ENCODE measurements around the gene FBXL7. TPM values are rescaled to one million over a fixed set of nuclear protein-coding genes. Genes with fewer than 3 reads are reported as not detected.

The FBXL7 gene
- total RNA-seq, 2 donors from 2014 or later, result not detected

- H3K9me3 Mint-ChIP-seq, result peaks cover 11% of the 10 kb centered on the region
- no peak overlapping the region for H3K27ac Mint-ChIP-seq
- ATAC-seq (no peak), DNase-seq (ENCODE audit: low spot score) (no peak)
- no peaks in the 10 kb centered on the region for H3K36me3 Mint-ChIP-seq
- no peak overlapping the region for H3K4me3 Mint-ChIP-seq
- H3K4me1 Mint-ChIP-seq (ENCODE audit: low read depth in 2 of 2), result no peaks in the 10 kb centered on the region
- no peaks in the 10 kb centered on the region for H3K27me3 Mint-ChIP-seq
Measured at GRCh38 chr5:15489571-15490235, 10.3 kb upstream of the FBXL7 start.

DNA sequence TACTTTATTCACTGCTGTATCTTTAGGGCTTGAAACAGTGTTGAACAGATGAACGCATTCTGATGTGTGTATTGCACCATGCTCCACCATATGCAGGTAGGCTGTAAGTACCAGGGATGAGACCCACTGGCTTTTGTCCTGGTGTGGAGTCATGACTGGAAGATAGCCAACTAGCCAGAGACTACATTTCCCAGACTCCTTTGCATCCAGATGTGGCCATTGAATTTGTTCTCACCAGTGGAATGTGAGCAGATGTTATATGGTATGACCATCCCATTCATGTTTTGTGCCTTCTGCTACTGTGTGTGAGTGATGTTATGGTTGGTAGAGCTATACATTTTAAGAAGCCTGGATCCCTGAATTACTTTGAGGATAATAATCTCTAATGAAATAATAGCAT, 7.4 kb upstream of the FBXL7 start:
- Mint-ChIP-seq H3K36me3 (no peaks in the 10 kb centered on the region), H3K27ac (no peak overlapping the region), H3K27me3 (no peaks in the 10 kb centered on the region), H3K4me1 (ENCODE audit: low read depth in 2 of 2) (no peaks in the 10 kb centered on the region), H3K4me3 (no peak overlapping the region), H3K9me3 (peaks cover 11% of the 10 kb centered on the region)
- DNase-seq (ENCODE audit: low spot score) (no peak), ATAC-seq (no peak)

GRCh38 chr5:15493501-15493900, 6.5 kb upstream of the FBXL7 start:
- no peak overlapping the region for H3K4me3 Mint-ChIP-seq
- peaks cover 6% of the 10 kb centered on the region for H3K36me3 Mint-ChIP-seq
- H3K27me3 Mint-ChIP-seq, result peaks cover 3 to 6% of the 10 kb centered on the region in 2 donors
- H3K27ac Mint-ChIP-seq, result no peak overlapping the region
- no peaks in the 10 kb centered on the region for H3K4me1 Mint-ChIP-seq (ENCODE audit: low read depth in 2 of 2)
- no peak for ATAC-seq
- no peak for DNase-seq (ENCODE audit: low spot score)
- H3K9me3 Mint-ChIP-seq, result peaks cover 11% of the 10 kb centered on the region

- H3K9me3 Mint-ChIP-seq, result peaks cover 11% of the 10 kb centered on the region
- no peak overlapping the region for H3K27ac Mint-ChIP-seq
- H3K27me3 Mint-ChIP-seq, result peaks cover 4 to 7% of the 10 kb centered on the region in 2 donors
- H3K4me3 Mint-ChIP-seq, result no peak overlapping the region
- H3K4me1 Mint-ChIP-seq (ENCODE audit: low read depth in 2 of 2), result no peaks in the 10 kb centered on the region
- H3K36me3 Mint-ChIP-seq, result peaks cover 6% of the 10 kb centered on the region
- no peak for ATAC-seq
- DNase-seq (ENCODE audit: low spot score), result no peak
Measured at GRCh38 chr5:15495026-15495425, 5.0 kb upstream of the FBXL7 start.

GRCh38 chr5:15496886-15497285, 3.1 kb upstream of the FBXL7 start:
- Mint-ChIP-seq H3K9me3 (peaks cover 3% of the 10 kb centered on the region), H3K36me3 (peaks cover 6% of the 10 kb centered on the region), H3K4me1 (ENCODE audit: low read depth in 2 of 2) (no peaks in the 10 kb centered on the region), H3K27ac (no peak overlapping the region), H3K27me3 (peaks cover 11 to 16% of the 10 kb centered on the region in 2 donors), H3K4me3 (no peak overlapping the region)
- ATAC-seq (no peak), DNase-seq (ENCODE audit: low spot score) (no peak)

DNA sequence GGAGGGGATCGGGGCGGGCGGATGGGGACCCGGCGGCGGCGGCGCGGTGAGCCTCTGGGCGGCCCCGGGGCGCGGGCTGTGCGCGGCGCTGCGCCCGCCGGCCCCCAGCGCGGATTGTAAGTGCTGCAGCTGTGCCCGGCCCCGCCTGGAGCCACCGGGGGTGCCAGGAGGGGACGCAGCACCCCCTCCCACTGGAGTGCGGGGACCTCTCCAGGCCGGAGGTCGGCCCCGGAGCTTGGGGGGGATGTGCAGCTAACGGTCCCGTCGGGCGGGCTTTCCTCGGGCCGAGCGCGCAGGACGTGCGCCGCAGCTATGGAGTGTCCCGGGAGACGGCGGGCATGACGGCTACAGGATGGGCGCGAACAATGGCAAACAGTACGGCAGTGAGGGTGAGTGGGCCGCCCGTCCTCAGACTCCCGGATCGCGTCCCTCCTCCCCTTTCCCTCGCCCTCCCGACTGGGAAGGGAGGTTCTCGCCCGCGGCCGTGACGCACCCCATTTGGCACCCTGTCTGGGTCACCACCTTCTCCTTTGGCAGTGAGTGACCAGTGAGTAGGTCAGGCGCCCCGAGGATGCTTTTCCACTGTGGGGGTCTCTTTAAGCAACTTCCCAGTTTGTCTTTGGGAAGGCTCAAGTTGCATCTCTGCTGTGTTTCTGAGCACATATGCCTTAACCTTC, 483 bp downstream of the FBXL7 start:
- H3K4me3 Mint-ChIP-seq, result no peak overlapping the region
- H3K4me1 Mint-ChIP-seq (ENCODE audit: low read depth in 2 of 2), result no peaks in the 10 kb centered on the region
- no peak overlapping the region for H3K27ac Mint-ChIP-seq
- H3K9me3 Mint-ChIP-seq, result peaks cover 3% of the 10 kb centered on the region
- peaks cover 6% of the 10 kb centered on the region for H3K36me3 Mint-ChIP-seq
- H3K27me3 Mint-ChIP-seq, result peaks cover 18 to 19% of the 10 kb centered on the region in 2 donors
- peak in 1 of 2 donors; percentile 17 for ATAC-seq
- DNase-seq (ENCODE audit: low spot score), result no peak

DNA sequence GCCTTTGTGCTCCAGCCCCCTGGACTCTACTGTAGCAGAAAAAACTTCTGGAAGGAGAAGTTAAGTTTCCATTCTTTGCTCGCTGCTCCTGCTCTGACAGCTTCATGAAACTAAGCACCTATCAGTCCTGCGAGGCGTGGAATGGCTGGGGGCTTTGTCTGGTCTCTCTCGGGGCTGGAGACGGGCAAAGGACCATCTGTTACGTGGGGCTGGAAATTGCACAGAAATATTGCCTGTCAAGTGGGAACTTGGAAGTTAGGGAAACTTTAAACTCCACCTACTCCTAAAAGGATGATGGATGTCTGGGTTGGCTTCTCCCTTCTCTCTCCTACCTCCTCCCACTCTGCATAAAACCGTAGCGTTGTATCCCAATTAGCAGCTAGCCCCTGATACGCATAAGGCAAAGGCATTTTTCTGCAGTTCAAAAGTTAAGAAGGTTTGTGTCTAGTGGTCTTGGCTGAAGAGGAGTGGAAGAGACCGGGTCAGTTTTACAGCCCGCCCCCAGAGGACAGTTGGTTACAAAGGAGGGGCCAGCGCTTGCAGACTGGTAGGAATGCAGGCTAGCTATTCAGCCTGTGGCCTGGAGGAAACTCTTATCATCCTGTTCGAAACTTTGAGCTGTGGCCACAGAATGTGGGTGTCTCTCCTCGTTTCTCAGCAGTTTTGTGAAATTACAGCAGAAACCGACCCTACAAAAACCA, 1.3 kb downstream of the FBXL7 start:
- H3K4me3 Mint-ChIP-seq, result no peak overlapping the region
- peaks cover 18 to 19% of the 10 kb centered on the region in 2 donors for H3K27me3 Mint-ChIP-seq
- H3K4me1 Mint-ChIP-seq (ENCODE audit: low read depth in 2 of 2), result no peaks in the 10 kb centered on the region
- ATAC-seq (no peak), DNase-seq (ENCODE audit: low spot score) (no peak)
- peaks cover 3% of the 10 kb centered on the region for H3K9me3 Mint-ChIP-seq
- peaks cover 6% of the 10 kb centered on the region for H3K36me3 Mint-ChIP-seq
- H3K27ac Mint-ChIP-seq, result no peak overlapping the region

DNA sequence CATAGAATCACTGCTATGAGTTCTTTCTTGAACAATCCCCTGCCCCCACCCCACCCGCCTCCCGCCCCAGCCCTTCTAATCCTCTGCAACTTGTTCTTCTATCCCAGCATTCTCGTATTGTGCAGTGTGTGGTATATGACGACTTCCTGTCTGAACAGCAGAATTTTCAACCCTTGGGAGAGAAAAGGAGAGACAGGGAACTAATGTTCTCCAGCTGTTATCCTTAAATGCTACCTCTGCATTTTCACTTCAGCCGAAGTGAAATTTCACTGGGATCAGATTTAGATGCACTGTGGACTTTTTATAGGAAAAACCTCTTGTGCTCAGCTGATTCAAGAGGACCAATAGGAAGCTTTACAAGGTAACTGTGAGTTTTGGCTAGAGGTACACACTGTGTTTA, 2.2 kb downstream of the FBXL7 start:
- peaks cover 3% of the 10 kb centered on the region for H3K9me3 Mint-ChIP-seq
- no peak for ATAC-seq
- no peak for DNase-seq (ENCODE audit: low spot score)
- peaks cover 6% of the 10 kb centered on the region for H3K36me3 Mint-ChIP-seq
- H3K4me3 Mint-ChIP-seq, result no peak overlapping the region
- no peak overlapping the region for H3K27ac Mint-ChIP-seq
- no peaks in the 10 kb centered on the region for H3K4me1 Mint-ChIP-seq (ENCODE audit: low read depth in 2 of 2)
- peaks cover 18 to 19% of the 10 kb centered on the region in 2 donors for H3K27me3 Mint-ChIP-seq

- peaks cover 7% of the 10 kb centered on the region for H3K9me3 Mint-ChIP-seq
- H3K4me1 Mint-ChIP-seq (ENCODE audit: low read depth in 2 of 2), result no peaks in the 10 kb centered on the region
- H3K36me3 Mint-ChIP-seq, result no peaks in the 10 kb centered on the region
- DNase-seq (ENCODE audit: low spot score), result no peak
- no peak for ATAC-seq
- H3K4me3 Mint-ChIP-seq, result no peak overlapping the region
- no peak overlapping the region for H3K27ac Mint-ChIP-seq
- peaks cover 10 to 11% of the 10 kb centered on the region in 2 donors for H3K27me3 Mint-ChIP-seq
Measured at GRCh38 chr5:15506146-15506545, 6.2 kb downstream of the FBXL7 start.

DNA sequence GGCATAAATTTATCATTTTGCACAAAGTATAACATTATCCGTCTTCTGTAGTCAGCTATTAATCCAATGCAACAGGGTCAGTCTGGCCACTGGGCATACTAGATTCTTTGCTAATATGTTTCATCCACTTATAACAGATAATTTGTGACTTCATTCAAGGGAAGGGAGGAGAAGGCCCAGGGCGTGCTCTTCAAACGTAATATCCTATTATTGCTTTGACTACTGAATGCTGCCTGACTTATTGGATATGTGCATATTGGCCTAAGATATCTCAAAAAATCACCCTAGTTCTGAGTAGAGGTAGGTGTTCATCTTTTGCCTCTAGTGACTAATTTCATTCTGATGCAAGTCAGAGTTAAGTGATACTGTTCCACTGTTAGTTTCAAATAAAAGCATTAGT, 6.9 kb downstream of the FBXL7 start:
- Mint-ChIP-seq H3K4me3 (no peak overlapping the region), H3K4me1 (ENCODE audit: low read depth in 2 of 2) (no peaks in the 10 kb centered on the region), H3K27me3 (peaks cover 3 to 7% of the 10 kb centered on the region in 2 donors), H3K27ac (no peak overlapping the region), H3K36me3 (no peaks in the 10 kb centered on the region), H3K9me3 (peaks cover 7% of the 10 kb centered on the region)
- no peak for ATAC-seq
- no peak for DNase-seq (ENCODE audit: low spot score)

DNA sequence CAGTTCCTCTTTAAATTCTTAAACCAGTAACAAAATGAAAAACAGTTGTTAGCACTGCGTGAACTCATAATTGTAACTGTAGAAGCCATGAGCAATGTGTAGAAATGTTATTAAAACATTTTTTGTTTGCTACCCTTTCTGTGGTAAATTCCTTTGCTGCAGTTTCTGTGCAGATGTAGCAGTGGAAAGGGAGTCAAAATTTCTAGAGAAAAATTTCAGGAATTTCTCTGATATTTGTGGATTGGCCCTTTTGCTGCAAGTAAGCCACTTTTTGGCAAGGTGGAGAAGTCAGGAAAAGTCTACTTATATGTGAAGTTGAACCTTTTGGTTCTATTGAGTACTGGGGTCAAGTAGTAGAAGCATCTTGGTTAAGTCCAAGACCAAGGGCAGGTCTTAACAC, 10.1 kb downstream of the FBXL7 start:
- no peak for DNase-seq (ENCODE audit: low spot score)
- no peaks in the 10 kb centered on the region for H3K36me3 Mint-ChIP-seq
- no peak overlapping the region for H3K27ac Mint-ChIP-seq
- peaks cover 4% of the 10 kb centered on the region for H3K9me3 Mint-ChIP-seq
- no peak overlapping the region for H3K4me3 Mint-ChIP-seq
- ATAC-seq, result no peak
- no peaks in the 10 kb centered on the region for H3K4me1 Mint-ChIP-seq (ENCODE audit: low read depth in 2 of 2)
- no peaks in the 10 kb centered on the region for H3K27me3 Mint-ChIP-seq

DNA sequence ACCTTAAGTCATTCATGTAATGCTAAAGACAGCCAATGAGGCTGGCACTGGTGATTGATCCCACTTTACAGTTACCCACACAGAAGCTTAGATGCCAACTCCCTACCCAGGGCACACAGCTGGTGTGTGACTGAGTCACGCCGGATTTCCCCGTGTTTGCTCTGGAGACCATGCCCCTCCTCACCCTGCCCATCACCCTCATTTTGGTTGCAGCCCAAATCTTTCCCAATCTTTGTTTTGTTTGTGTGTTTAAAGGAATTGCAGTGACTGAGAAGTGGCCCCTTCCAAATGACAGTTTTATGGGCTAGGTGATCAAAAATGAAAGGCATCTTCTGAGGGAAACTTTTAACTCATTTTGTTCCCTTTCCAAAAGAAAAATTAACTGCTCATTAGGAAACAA, 10.9 kb downstream of the FBXL7 start:
- Mint-ChIP-seq H3K9me3 (peaks cover 4% of the 10 kb centered on the region), H3K36me3 (no peaks in the 10 kb centered on the region), H3K27me3 (no peaks in the 10 kb centered on the region), H3K4me1 (ENCODE audit: low read depth in 2 of 2) (no peaks in the 10 kb centered on the region), H3K27ac (no peak overlapping the region), H3K4me3 (no peak overlapping the region)
- ATAC-seq, result no peak
- no peak for DNase-seq (ENCODE audit: low spot score)

- H3K27ac Mint-ChIP-seq, result no peak overlapping the region
- no peaks in the 10 kb centered on the region for H3K4me1 Mint-ChIP-seq (ENCODE audit: low read depth in 2 of 2)
- H3K9me3 Mint-ChIP-seq, result peaks cover 11% of the 10 kb centered on the region
- no peaks in the 10 kb centered on the region for H3K36me3 Mint-ChIP-seq
- H3K27me3 Mint-ChIP-seq, result no peaks in the 10 kb centered on the region
- no peak for DNase-seq (ENCODE audit: low spot score)
- no peak overlapping the region for H3K4me3 Mint-ChIP-seq
- ATAC-seq, result no peak
Measured at GRCh38 chr5:15513431-15513830, 13.5 kb downstream of the FBXL7 start.

- H3K4me1 Mint-ChIP-seq (ENCODE audit: low read depth in 2 of 2), result no peaks in the 10 kb centered on the region
- ATAC-seq (no peak), DNase-seq (ENCODE audit: low spot score) (no peak)
- no peaks in the 10 kb centered on the region for H3K36me3 Mint-ChIP-seq
- no peaks in the 10 kb centered on the region for H3K27me3 Mint-ChIP-seq
- peaks cover 11% of the 10 kb centered on the region for H3K9me3 Mint-ChIP-seq
- no peak overlapping the region for H3K4me3 Mint-ChIP-seq
- no peak overlapping the region for H3K27ac Mint-ChIP-seq
Measured at GRCh38 chr5:15513911-15514310, 13.9 kb downstream of the FBXL7 start.

Measured in natural killer cell treated with Interleukin-12 subunit alpha and Interleukin-12 subunit beta and Interleukin-15 and Interleukin-18, amount 100 ng/mL, for 72 hours (primary cell).